Neural cell (in vitro differentiated cells): ENCODE measurements around the gene RAB32.

Source experiments
- CTCF ChIP-seq: fragments of 450-650 bp; IDR thresholded peaks from 2 replicates; pipeline ENCODE4 v1.5.1; 2014; ENCODE audit warnings: antibody characterized with exemption, mild to moderate bottlenecking, moderate library complexity; ENCODE audit not compliant: poor library complexity, severe bottlenecking
- EP300 ChIP-seq: fragments of 450-650 bp; conservative IDR thresholded peaks from 2 replicates; pipeline ENCODE4 v1.6.1; 2014; ENCODE audit warnings: antibody characterized with exemption, mild to moderate bottlenecking, moderate library complexity; ENCODE audit not compliant: poor library complexity, severe bottlenecking
- EZH2 ChIP-seq: fragments of 200-600, 300-800 bp; shearing (Covaris generic), sonication (generic); IDR thresholded peaks from 2 replicates; pipeline ENCODE4 v1.6.1; 2014; ENCODE audit warnings: antibody characterized with exemption, low read length, borderline replicate concordance, mild to moderate bottlenecking; ENCODE audit not compliant: insufficient read depth, poor library complexity, severe bottlenecking
- MXI1 ChIP-seq: fragments of 450-650 bp; conservative IDR thresholded peaks from 2 replicates; pipeline ENCODE4 v1.6.1; 2014; ENCODE audit warnings: antibody characterized with exemption, mild to moderate bottlenecking; ENCODE audit not compliant: poor library complexity, severe bottlenecking
- POLR2AphosphoS5 ChIP-seq: IDR thresholded peaks from 2 replicates; pipeline ENCODE4 v1.6.1; 2012
- RAD21 ChIP-seq: fragments of 450-650 bp; conservative IDR thresholded peaks from 2 replicates; pipeline ENCODE4 v1.6.1; 2014; ENCODE audit warnings: antibody characterized with exemption, mild to moderate bottlenecking, moderate library complexity
- REST ChIP-seq: IDR thresholded peaks from 2 replicates; pipeline ENCODE4 v1.6.1; 2012; ENCODE audit warnings: borderline replicate concordance
- SMC3 ChIP-seq: fragments of 450-650 bp; conservative IDR thresholded peaks from 2 replicates; pipeline ENCODE4 v1.6.1; 2014; ENCODE audit warnings: antibody characterized with exemption, mild to moderate bottlenecking, moderate library complexity; ENCODE audit not compliant: poor library complexity
- TAF1 ChIP-seq: IDR thresholded peaks from 2 replicates; pipeline ENCODE4 v1.6.1; 2012; ENCODE audit warnings: low read depth

GRCh38 chr6:146532702-146533101, 10.9 kb upstream of the RAB32 start:
- no peak for TF ChIP-seq CTCF
- TF ChIP-seq EZH2 = no peak
- TF ChIP-seq POLR2AphosphoS5 = no peak
- no peak for TF ChIP-seq TAF1
- TF ChIP-seq SMC3 = no peak
- no peak for TF ChIP-seq MXI1
- no peak for TF ChIP-seq REST
- TF ChIP-seq EP300 = no peak
- TF ChIP-seq RAD21 = no peak
